Endothelial cell of umbilical vein (primary cell): Measurements from ENCODE around the gene ZNF560.

ENCODE experiments used
- EZH2 ChIP-seq: IDR thresholded peaks from 2 replicates; pipeline ENCODE4 v1.6.1; 2012; ENCODE audit warnings: borderline replicate concordance, low read depth, mild to moderate bottlenecking, moderate library complexity, low read length, inconsistent platforms; ENCODE audit not compliant: severe bottlenecking
- GATA2 ChIP-seq: IDR thresholded peaks from 2 replicates; pipeline ENCODE4 v1.7.0; 2011; ENCODE audit warnings: low read depth, mild to moderate bottlenecking, moderate library complexity, mixed read lengths, low read length; ENCODE audit not compliant: insufficient read length, insufficient read depth
- JUN ChIP-seq: IDR thresholded peaks from 2 replicates; pipeline ENCODE4 v1.6.1; 2011; ENCODE audit warnings: borderline replicate concordance, low read depth; ENCODE audit not compliant: insufficient read length, insufficient read depth
- POLR2A ChIP-seq: IDR thresholded peaks from 2 replicates; pipeline ENCODE4 v1.6.1; 2012; ENCODE audit warnings: low read depth, mild to moderate bottlenecking, control low read depth, low read length
- TF ChIP-seq, protein P1 (sequence below), 2 donors: IDR thresholded peaks; 1 replicate in 1 of 2; 2 replicates in 1 of 2; pipeline ENCODE4 v1.5.1; 2011; ENCODE audit warnings: low read length in 2 of 2, mild to moderate bottlenecking in 2 of 2, moderate library complexity in 2 of 2, control low read depth in 1 of 2, inconsistent platforms in 1 of 2, low read depth in 1 of 2; ENCODE audit not compliant: insufficient read depth in 1 of 2; ENCODE audit errors: extremely low read depth in 1 of 2
- TF ChIP-seq, protein P2 (sequence below): IDR thresholded peaks from 2 replicates; pipeline ENCODE4 v1.6.1; 2011; ENCODE audit not compliant: insufficient read depth, insufficient read length

DNA sequence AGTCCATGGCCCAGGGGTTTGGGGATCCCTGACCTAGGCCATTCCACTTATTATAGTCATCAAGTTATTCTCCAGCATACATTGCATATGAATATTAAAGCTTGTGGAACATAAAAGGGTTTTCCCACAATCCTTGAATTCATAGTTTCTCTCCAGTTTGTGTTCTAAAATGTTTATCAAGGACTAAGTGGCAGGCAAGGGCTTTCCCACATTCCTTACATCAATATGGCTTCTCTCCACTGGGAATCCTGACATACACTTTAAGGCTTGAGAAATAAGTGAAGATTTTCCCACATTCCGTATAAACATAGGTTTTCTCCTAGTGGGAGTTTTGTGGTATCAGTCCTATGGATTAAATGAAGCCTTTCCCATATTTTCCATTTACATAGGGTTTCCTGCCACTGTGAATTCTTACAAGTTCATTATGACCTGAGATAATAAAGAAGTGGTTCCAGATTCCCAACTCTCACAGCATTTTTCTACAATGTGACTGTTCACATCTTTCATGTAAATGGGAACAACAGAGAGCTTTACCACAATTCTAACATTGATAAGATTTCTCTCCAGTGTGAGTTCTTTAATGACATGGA lies 25.6 kb upstream of the ZNF560 start:
- TF ChIP-seq, protein P1, sequence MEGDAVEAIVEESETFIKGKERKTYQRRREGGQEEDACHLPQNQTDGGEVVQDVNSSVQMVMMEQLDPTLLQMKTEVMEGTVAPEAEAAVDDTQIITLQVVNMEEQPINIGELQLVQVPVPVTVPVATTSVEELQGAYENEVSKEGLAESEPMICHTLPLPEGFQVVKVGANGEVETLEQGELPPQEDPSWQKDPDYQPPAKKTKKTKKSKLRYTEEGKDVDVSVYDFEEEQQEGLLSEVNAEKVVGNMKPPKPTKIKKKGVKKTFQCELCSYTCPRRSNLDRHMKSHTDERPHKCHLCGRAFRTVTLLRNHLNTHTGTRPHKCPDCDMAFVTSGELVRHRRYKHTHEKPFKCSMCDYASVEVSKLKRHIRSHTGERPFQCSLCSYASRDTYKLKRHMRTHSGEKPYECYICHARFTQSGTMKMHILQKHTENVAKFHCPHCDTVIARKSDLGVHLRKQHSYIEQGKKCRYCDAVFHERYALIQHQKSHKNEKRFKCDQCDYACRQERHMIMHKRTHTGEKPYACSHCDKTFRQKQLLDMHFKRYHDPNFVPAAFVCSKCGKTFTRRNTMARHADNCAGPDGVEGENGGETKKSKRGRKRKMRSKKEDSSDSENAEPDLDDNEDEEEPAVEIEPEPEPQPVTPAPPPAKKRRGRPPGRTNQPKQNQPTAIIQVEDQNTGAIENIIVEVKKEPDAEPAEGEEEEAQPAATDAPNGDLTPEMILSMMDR (IDR thresholded peaks at IDR 0.05; ENCODE audit: extremely low read depth in 1 of 2, insufficient read depth in 1 of 2, low read depth in 1 of 2, low read length in 2 of 2): no peak
- no peak for TF ChIP-seq POLR2A
- no peak for TF ChIP-seq EZH2
- no peak for TF ChIP-seq JUN
- TF ChIP-seq, protein P2, sequence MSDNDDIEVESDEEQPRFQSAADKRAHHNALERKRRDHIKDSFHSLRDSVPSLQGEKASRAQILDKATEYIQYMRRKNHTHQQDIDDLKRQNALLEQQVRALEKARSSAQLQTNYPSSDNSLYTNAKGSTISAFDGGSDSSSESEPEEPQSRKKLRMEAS: no peak
- TF ChIP-seq GATA2: no peak
